Neutrophil (primary cell): ENCODE data around the gene NALCN.

ENCODE experiments used
- H3K27ac ChIP-seq: fragments of 200-600 bp; sonication (generic); 2 replicates; pipeline ENCODE4 v1.5.1; 2016; ENCODE audit warnings: mild to moderate bottlenecking, moderate library complexity
- H3K27me3 ChIP-seq: fragments of 200-600 bp; sonication (generic); 2 replicates; pipeline ENCODE4 v1.6.0; 2016; ENCODE audit warnings: mild to moderate bottlenecking
- H3K36me3 ChIP-seq: fragments of 200-600 bp; sonication (generic); 2 replicates; pipeline ENCODE4 v1.5.1; 2017
- H3K4me1 ChIP-seq, 2 experiments: fragments of 200-600 bp in 1 of 2; sonication (generic) in 1 of 2; 1 replicate in 1 of 2; 2 replicates in 1 of 2; pipeline versions ENCODE4 v1.5.1 to v1.6.1; 2013 to 2016; ENCODE audit warnings: low read depth in 1 of 2, low read length in 1 of 2, mild to moderate bottlenecking in 1 of 2, moderate library complexity in 1 of 2; ENCODE audit not compliant: control insufficient read depth in 1 of 2, insufficient read depth in 1 of 2
- H3K4me3 ChIP-seq, 2 experiments: fragments of 200-600 bp in 1 of 2; sonication (generic) in 1 of 2; 1 replicate in 1 of 2; 2 replicates in 1 of 2; pipeline ENCODE4 v1.5.1; 2013 to 2016; ENCODE audit warnings: low read depth in 1 of 2, low read length in 1 of 2, mild to moderate bottlenecking in 1 of 2, moderate library complexity in 1 of 2
- H3K9me3 ChIP-seq: fragments of 200-600 bp; sonication (generic); 2 replicates; pipeline ENCODE4 v1.5.1; 2016
- TF ChIP-seq, protein P1 (sequence below): fragments of 200-600 bp; sonication (generic); IDR thresholded peaks from 2 replicates; pipeline ENCODE4 v1.5.1; 2016; ENCODE audit warnings: antibody characterized with exemption

NALCN gene

GRCh38 chr13:101185606-101186005 lies 230.7 kb downstream of the NALCN start:
- H3K27ac ChIP-seq = no peak overlapping the region
- no peaks in the 10 kb centered on the region for H3K27me3 ChIP-seq
- H3K4me3 ChIP-seq = no peak overlapping the region
- TF ChIP-seq, protein P1, sequence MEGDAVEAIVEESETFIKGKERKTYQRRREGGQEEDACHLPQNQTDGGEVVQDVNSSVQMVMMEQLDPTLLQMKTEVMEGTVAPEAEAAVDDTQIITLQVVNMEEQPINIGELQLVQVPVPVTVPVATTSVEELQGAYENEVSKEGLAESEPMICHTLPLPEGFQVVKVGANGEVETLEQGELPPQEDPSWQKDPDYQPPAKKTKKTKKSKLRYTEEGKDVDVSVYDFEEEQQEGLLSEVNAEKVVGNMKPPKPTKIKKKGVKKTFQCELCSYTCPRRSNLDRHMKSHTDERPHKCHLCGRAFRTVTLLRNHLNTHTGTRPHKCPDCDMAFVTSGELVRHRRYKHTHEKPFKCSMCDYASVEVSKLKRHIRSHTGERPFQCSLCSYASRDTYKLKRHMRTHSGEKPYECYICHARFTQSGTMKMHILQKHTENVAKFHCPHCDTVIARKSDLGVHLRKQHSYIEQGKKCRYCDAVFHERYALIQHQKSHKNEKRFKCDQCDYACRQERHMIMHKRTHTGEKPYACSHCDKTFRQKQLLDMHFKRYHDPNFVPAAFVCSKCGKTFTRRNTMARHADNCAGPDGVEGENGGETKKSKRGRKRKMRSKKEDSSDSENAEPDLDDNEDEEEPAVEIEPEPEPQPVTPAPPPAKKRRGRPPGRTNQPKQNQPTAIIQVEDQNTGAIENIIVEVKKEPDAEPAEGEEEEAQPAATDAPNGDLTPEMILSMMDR = no peak
- H3K36me3 ChIP-seq = no peaks in the 10 kb centered on the region
- no peaks in the 10 kb centered on the region for H3K9me3 ChIP-seq
- no peaks in the 10 kb centered on the region for H3K4me1 ChIP-seq

DNA sequence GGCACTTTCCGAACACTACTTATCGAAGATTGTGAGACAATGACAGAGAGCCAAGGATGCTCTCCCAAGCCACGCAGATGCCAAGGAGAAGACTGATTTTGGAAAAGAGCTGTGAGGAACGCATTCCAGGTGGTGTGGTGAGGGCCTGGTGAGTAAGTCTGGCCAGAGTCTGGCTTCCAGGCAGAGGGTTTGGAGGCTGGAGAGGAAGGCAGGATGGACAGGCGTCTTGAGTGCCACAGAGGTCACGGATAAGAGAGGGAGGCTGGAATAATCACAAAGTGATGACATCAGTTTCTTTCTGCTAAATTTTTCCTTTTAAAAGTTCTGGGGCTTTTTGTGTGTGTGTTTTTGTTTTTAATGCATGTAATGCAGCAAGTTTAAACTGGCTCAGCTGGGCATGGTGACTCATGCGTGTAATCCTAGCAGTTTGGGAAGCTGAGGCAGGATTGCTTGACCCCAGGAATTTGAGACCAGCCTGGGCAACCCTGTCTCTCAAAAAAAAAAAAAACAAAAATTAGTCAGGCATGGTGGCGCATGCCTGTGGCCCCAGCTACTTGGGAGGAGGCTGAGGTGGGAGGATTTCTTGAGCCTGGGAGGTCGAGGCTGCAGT lies 235.1 kb downstream of the NALCN start:
- H3K4me3 ChIP-seq = no peak overlapping the region
- H3K36me3 ChIP-seq = no peaks in the 10 kb centered on the region
- TF ChIP-seq, protein P1 = no peak
- H3K9me3 ChIP-seq = no peaks in the 10 kb centered on the region
- H3K27ac ChIP-seq = no peak overlapping the region
- H3K4me1 ChIP-seq = no peaks in the 10 kb centered on the region
- H3K27me3 ChIP-seq = no peaks in the 10 kb centered on the region

DNA sequence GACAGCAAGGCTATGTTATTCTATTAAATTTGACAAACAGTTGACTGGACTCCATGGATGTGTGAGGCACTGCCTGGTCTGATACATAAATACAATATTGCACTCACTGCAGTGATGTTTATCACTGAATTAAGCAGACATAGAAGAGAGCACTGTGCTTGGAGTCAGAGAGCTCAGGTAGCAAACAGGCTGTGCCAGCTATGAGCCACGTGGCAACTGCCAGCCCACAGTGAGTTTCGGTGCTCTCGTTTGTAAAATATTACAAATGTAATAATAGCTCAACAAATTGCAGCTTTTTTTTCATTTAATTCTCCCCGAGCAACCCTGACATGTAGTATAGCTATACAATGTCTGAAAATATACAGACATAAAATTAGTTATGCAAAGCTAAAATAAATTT lies 237.3 kb downstream of the NALCN start:
- TF ChIP-seq, protein P1 = no peak
- Histone ChIP-seq H3K4me3 (no peak overlapping the region), H3K27ac (no peak overlapping the region), H3K4me1 (no peaks in the 10 kb centered on the region), H3K36me3 (no peaks in the 10 kb centered on the region), H3K27me3 (no peaks in the 10 kb centered on the region), H3K9me3 (no peaks in the 10 kb centered on the region)

- Histone ChIP-seq H3K4me3 (no peak overlapping the region), H3K36me3 (no peaks in the 10 kb centered on the region), H3K4me1 (no peaks in the 10 kb centered on the region), H3K27ac (no peak overlapping the region), H3K9me3 (no peaks in the 10 kb centered on the region), H3K27me3 (no peaks in the 10 kb centered on the region)
- TF ChIP-seq, protein P1 = no peak
These were observed 237.9 kb downstream of the NALCN start for GRCh38 chr13:101178406-101178805.

- H3K36me3 ChIP-seq = no peaks in the 10 kb centered on the region
- no peaks in the 10 kb centered on the region for H3K27me3 ChIP-seq
- H3K4me1 ChIP-seq = no peaks in the 10 kb centered on the region
- TF ChIP-seq, protein P1 = no peak
- no peaks in the 10 kb centered on the region for H3K9me3 ChIP-seq
- no peak overlapping the region for H3K4me3 ChIP-seq
- H3K27ac ChIP-seq = no peak overlapping the region
These were observed 246.0 kb downstream of the NALCN start for GRCh38 chr13:101170306-101170705.

DNA sequence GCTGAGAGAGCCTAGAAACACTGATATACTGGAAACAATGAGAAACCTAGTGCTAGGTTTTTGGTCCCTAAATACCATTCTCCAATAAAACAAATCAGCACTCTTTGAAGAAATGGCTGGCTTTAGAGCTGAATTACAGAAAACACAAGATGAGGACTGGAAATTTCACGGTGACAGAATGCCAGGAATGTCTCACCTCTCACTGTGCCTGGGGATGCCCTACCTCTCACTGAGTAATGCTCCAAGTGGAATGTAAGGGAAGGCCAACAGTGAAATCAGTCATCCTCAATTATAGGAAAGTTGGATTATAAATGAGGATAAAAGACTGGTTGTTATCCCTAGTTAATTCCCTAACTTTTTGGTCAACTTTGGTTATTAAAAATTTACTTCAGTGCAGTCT lies 259.0 kb downstream of the NALCN start:
- no peaks in the 10 kb centered on the region for H3K4me1 ChIP-seq
- no peak overlapping the region for H3K27ac ChIP-seq
- peaks cover 8% of the 10 kb centered on the region for H3K27me3 ChIP-seq
- no peaks in the 10 kb centered on the region for H3K9me3 ChIP-seq
- TF ChIP-seq, protein P1 = no peak
- no peak overlapping the region for H3K4me3 ChIP-seq
- no peaks in the 10 kb centered on the region for H3K36me3 ChIP-seq
